Stomach (tissue), 9 donors: ENCODE measurements around the gene RNF6. TPM values are rescaled to one million over a fixed set of nuclear protein-coding genes. Genes with fewer than 3 reads are reported as not detected.

Source experiments
- DNase-seq, 2 donors: peaks; one replicate each; pipeline versions ENCODE4 v3.0.0 to v3.0.0-alpha.2; 2013 to 2019
- H3K27ac ChIP-seq, 5 donors: fragments of 200-600 bp in 4 of 5; sonication (generic) in 4 of 5; one replicate each; pipeline ENCODE4 v1.5.1; 2013 to 2019; ENCODE audit warnings: mild to moderate bottlenecking in 1 of 5, moderate library complexity in 1 of 5
- H3K27me3 ChIP-seq, 3 donors: fragments of 200-600 bp; sonication (generic); one replicate each; pipeline ENCODE4 v1.5.1; 2017 to 2019; ENCODE audit warnings: mixed run types in 1 of 3
- H3K36me3 ChIP-seq, 4 donors: fragments of 200-600 bp; sonication (generic); 1 replicate in 3 of 4; 2 replicates in 1 of 4; pipeline ENCODE4 v1.5.1; 2016 to 2019
- H3K4me1 ChIP-seq, 4 donors: fragments of 200-600 bp; sonication (generic); one replicate each; pipeline ENCODE4 v1.5.1; 2016 to 2019
- H3K4me3 ChIP-seq, 4 donors: fragments of 200-600 bp; sonication (generic) in 3 of 4; one replicate each; pipeline ENCODE4 v1.5.1; 2016 to 2019; ENCODE audit warnings: mild to moderate bottlenecking in 1 of 4
- H3K9me3 ChIP-seq, 4 donors: fragments of 200-600 bp; sonication (generic); one replicate each; pipeline ENCODE4 v1.5.1; 2016 to 2019
- EP300 ChIP-seq: sonication (generic); formaldehyde crosslinking; IDR thresholded peaks from one replicate; pipeline ENCODE4 v1.6.1; 2017; ENCODE audit warnings: antibody characterized with exemption
- POLR2A ChIP-seq, 4 donors: fragments of 450-650 bp; IDR thresholded peaks; one replicate each; pipeline ENCODE4 v1.6.1; 2016; ENCODE audit warnings: antibody characterized with exemption in 4 of 4, control low read depth in 2 of 4, mild to moderate bottlenecking in 1 of 4, moderate library complexity in 1 of 4
- POLR2AphosphoS5 ChIP-seq, 3 donors: sonication (generic); formaldehyde crosslinking; IDR thresholded peaks; one replicate each; pipeline ENCODE4 v1.6.1; 2016; ENCODE audit warnings: antibody characterized with exemption in 3 of 3
- WGBS, 5 donors: extraction: QIAGEN DNeasy Blood & Tissue Kit in 3 of 5; methylation state at CpG; one replicate each; pipeline versions ENCODE4 v1.1.5 to v1.1.7; 2013 to 2018; 5-methylcytosine and 5-hydroxymethylcytosine counted together
- intact Hi-C: fragments of 100-400 bp; cut with DNase I; formaldehyde crosslinking; loops from one replicate; pipeline ENCODE4 v1.15.1; 2023; ENCODE audit warnings: low total_unique reads
- polyA plus RNA-seq, 3 donors: library from polyadenylated mRNA; stranded (reverse); fragments of 200-250 nt; gene quantifications; one replicate each; pipeline ENCODE4 v1.2.3, GENCODE V29; 2013
- total RNA-seq, 5 donors: library from RNA; depleted of rRNA; stranded (reverse); fragments of >200 nt; gene quantifications; one replicate each; pipeline versions ENCODE4 v1.1.0 to v1.2.3, GENCODE V29; 2014 to 2016
- TF ChIP-seq, protein P1 (sequence below), 7 experiments: fragments of 450-650 bp in 4 of 7; fragments of 200-600 bp in 3 of 7; sonication (generic) in 3 of 7; IDR thresholded peaks; one replicate each; pipeline ENCODE4 v1.5.1; 2016 to 2019; ENCODE audit warnings: antibody characterized with exemption in 7 of 7, control low read depth in 2 of 7, mild to moderate bottlenecking in 1 of 7
- donor health status: healthy with polysubstance abuse.
- donor health status: Bipolar disorder and iron deficiency.
- donor health status: healthy.

Gene RNF6
- total and polyA plus RNA-seq, 8 donors = 5.2 to 27.7 (median 14.1) TPM

- no peaks in the 10 kb centered on the region for H3K27me3 ChIP-seq
- H3K27ac ChIP-seq = no peak overlapping the region
- peaks cover 50 to 100% (median 98%) of the 10 kb centered on the region in 4 donors for H3K36me3 ChIP-seq
- TF ChIP-seq POLR2AphosphoS5 (IDR thresholded peaks at IDR 0.05) = no peak
- TF ChIP-seq, protein P1, sequence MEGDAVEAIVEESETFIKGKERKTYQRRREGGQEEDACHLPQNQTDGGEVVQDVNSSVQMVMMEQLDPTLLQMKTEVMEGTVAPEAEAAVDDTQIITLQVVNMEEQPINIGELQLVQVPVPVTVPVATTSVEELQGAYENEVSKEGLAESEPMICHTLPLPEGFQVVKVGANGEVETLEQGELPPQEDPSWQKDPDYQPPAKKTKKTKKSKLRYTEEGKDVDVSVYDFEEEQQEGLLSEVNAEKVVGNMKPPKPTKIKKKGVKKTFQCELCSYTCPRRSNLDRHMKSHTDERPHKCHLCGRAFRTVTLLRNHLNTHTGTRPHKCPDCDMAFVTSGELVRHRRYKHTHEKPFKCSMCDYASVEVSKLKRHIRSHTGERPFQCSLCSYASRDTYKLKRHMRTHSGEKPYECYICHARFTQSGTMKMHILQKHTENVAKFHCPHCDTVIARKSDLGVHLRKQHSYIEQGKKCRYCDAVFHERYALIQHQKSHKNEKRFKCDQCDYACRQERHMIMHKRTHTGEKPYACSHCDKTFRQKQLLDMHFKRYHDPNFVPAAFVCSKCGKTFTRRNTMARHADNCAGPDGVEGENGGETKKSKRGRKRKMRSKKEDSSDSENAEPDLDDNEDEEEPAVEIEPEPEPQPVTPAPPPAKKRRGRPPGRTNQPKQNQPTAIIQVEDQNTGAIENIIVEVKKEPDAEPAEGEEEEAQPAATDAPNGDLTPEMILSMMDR (IDR thresholded peaks at IDR 0.05) = no peak
- intact Hi-C loops = no loop called here
- H3K9me3 ChIP-seq = no peaks in the 10 kb centered on the region
- H3K4me1 ChIP-seq = peaks cover 0 to 3% (median 0%) of the 10 kb centered on the region in 4 donors
- DNase-seq = no peak
- WGBS, 5 donors = 90 to 96% (median 94%) methylated on average over 6 of the region's 6 CpGs
- H3K4me3 ChIP-seq = no peak overlapping the region
Observed at GRCh38 chr13:26213982-26214381, 8.1 kb downstream of the RNF6 start.

- 85 to 96% (median 89%) methylated on average over 1 of the region's 1 CpG for WGBS, 5 donors
- no peak for DNase-seq
- H3K27me3 ChIP-seq = no peaks in the 10 kb centered on the region
- H3K9me3 ChIP-seq = no peaks in the 10 kb centered on the region
- no peak for TF ChIP-seq POLR2A (IDR thresholded peaks at IDR 0.05)
- no peak for TF ChIP-seq EP300
- TF ChIP-seq, protein P1 (IDR thresholded peaks at IDR 0.05) = no peak
- no peak for TF ChIP-seq POLR2AphosphoS5 (IDR thresholded peaks at IDR 0.05)
- H3K27ac ChIP-seq = no peak overlapping the region
- no peak overlapping the region for H3K4me3 ChIP-seq
- peaks cover 47 to 100% (median 98%) of the 10 kb centered on the region in 4 donors for H3K36me3 ChIP-seq
- no peaks in the 10 kb centered on the region for H3K4me1 ChIP-seq
- intact Hi-C loops = no loop called here
Observed at GRCh38 chr13:26213345-26213744, 8.8 kb downstream of the RNF6 start.

GRCh38 chr13:26208287-26208686 lies 13.8 kb downstream of the RNF6 start:
- H3K4me1 ChIP-seq = no peaks in the 10 kb centered on the region
- H3K36me3 ChIP-seq = peaks cover 8 to 87% (median 82%) of the 10 kb centered on the region in 4 donors
- H3K27ac ChIP-seq = no peak overlapping the region
- TF ChIP-seq, protein P1 (IDR thresholded peaks at IDR 0.05) = no peak
- TF ChIP-seq POLR2A (IDR thresholded peaks at IDR 0.05) (no peak), EP300 (no peak), POLR2AphosphoS5 (IDR thresholded peaks at IDR 0.05) (no peak)
- H3K27me3 ChIP-seq = no peaks in the 10 kb centered on the region
- 88 to 100% (median 97%) methylated on average over 1 of the region's 1 CpG for WGBS, 5 donors
- H3K9me3 ChIP-seq = no peaks in the 10 kb centered on the region
- no peak overlapping the region for H3K4me3 ChIP-seq
- no peak for DNase-seq
- intact Hi-C loops = no loop called here

- intact Hi-C loops = no loop called here
- no peak overlapping the region for H3K4me3 ChIP-seq
- no peaks in the 10 kb centered on the region for H3K4me1 ChIP-seq
- no peak overlapping the region for H3K27ac ChIP-seq
- no peak for DNase-seq
- no peaks in the 10 kb centered on the region for H3K9me3 ChIP-seq
- no peaks in the 10 kb centered on the region for H3K27me3 ChIP-seq
- peaks cover 0 to 33% (median 26%) of the 10 kb centered on the region in 4 donors for H3K36me3 ChIP-seq
- TF ChIP-seq POLR2AphosphoS5 (IDR thresholded peaks at IDR 0.05) (no peak), EP300 (no peak), POLR2A (IDR thresholded peaks at IDR 0.05) (no peak)
- TF ChIP-seq, protein P1 (IDR thresholded peaks at IDR 0.05) = no peak
Observed at GRCh38 chr13:26202365-26202972, 19.6 kb downstream of the RNF6 start.
